ENCODE measurements around the gene OR5M8.

DNA sequence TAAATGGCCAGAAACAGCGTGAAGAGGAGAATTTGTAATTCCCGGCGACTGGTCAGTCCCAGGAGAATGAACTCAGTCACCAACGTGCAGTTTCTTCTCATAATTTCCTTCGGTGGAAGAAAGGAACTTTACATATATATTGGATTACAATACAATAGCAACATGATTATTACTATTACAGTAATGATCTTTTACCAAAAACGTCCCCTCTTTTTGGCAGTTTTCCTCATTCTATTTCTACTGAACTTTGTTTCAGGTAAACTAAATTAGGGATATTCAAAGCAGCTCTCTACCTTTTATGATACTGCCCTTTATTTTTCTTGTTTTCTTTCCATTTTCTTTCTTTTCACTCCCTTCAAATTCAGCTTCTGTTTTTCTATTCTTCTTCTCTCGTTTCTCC is at the start of gene OR5M8:
- TF ChIP-seq, protein P1, sequence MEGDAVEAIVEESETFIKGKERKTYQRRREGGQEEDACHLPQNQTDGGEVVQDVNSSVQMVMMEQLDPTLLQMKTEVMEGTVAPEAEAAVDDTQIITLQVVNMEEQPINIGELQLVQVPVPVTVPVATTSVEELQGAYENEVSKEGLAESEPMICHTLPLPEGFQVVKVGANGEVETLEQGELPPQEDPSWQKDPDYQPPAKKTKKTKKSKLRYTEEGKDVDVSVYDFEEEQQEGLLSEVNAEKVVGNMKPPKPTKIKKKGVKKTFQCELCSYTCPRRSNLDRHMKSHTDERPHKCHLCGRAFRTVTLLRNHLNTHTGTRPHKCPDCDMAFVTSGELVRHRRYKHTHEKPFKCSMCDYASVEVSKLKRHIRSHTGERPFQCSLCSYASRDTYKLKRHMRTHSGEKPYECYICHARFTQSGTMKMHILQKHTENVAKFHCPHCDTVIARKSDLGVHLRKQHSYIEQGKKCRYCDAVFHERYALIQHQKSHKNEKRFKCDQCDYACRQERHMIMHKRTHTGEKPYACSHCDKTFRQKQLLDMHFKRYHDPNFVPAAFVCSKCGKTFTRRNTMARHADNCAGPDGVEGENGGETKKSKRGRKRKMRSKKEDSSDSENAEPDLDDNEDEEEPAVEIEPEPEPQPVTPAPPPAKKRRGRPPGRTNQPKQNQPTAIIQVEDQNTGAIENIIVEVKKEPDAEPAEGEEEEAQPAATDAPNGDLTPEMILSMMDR (IDR thresholded peaks at IDR 0.05): no peak
- no peak for TF ChIP-seq POLR2A (IDR thresholded peaks at IDR 0.05)

Data from vagina (tissue), 2 donors.